Keratinocyte (primary cell): ENCODE data around the gene MUC5B. TPM values are rescaled to one million over a fixed set of nuclear protein-coding genes. Genes with fewer than 3 reads are reported as not detected.

Experiments used
- DNase-seq: peaks from one replicate; pipeline ENCODE4 v3.0.0-alpha.2; 2011; ENCODE audit warnings: low read depth, missing footprints, low spot score
- FAIRE-seq: peaks from 2 replicates; lab custom pipeline; 2011; peaks lifted over from hg19 to GRCh38; lab: Jason Lieb, UNC
- H2AFZ ChIP-seq: 2 replicates; pipeline ENCODE4 v1.6.0; 2012; ENCODE audit warnings: low read length, control low read depth, inconsistent platforms; ENCODE audit not compliant: control insufficient read depth
- H3K27ac ChIP-seq: 2 replicates; pipeline ENCODE4 v1.5.1; 2011; ENCODE audit warnings: low read length; ENCODE audit not compliant: control insufficient read depth, insufficient read depth
- H3K27me3 ChIP-seq: 3 replicates; pipeline ENCODE4 v1.6.0; 2011; ENCODE audit warnings: low read length; ENCODE audit not compliant: control insufficient read depth, insufficient read depth; ENCODE audit errors: extremely low read depth
- H3K36me3 ChIP-seq, 2 experiments: 2 replicates in 1 of 2; 3 replicates in 1 of 2; pipeline ENCODE4 v1.5.1; 2011; ENCODE audit warnings: low read length in 2 of 2, mild to moderate bottlenecking in 1 of 2; ENCODE audit not compliant: control insufficient read depth in 2 of 2, insufficient read depth in 2 of 2; ENCODE audit errors: extremely low read depth in 1 of 2
- H3K4me1 ChIP-seq: 3 replicates; pipeline ENCODE4 v1.5.1; 2011; ENCODE audit warnings: low read length; ENCODE audit not compliant: control insufficient read depth, insufficient read depth; ENCODE audit errors: extremely low read depth
- H3K4me2 ChIP-seq: 3 replicates; pipeline ENCODE4 v1.6.0; 2011; ENCODE audit warnings: low read depth, low read length; ENCODE audit not compliant: control insufficient read depth, insufficient read depth; ENCODE audit errors: extremely low read depth
- H3K4me3 ChIP-seq, 3 experiments: fragments of 200-600 bp in 1 of 3; sonication (generic) in 1 of 3; 2 replicates in 2 of 3; 3 replicates in 1 of 3; pipeline ENCODE4 v1.5.1; 2011 to 2016; ENCODE audit warnings: low read length in 3 of 3, mild to moderate bottlenecking in 3 of 3, control low read depth in 2 of 3, inconsistent platforms in 1 of 3, low read depth in 1 of 3, mixed read lengths in 1 of 3, mixed run types in 1 of 3, moderate library complexity in 1 of 3; ENCODE audit not compliant: control insufficient read depth in 2 of 3, insufficient read depth in 2 of 3; ENCODE audit errors: extremely low read depth in 1 of 3
- H3K79me2 ChIP-seq: 2 replicates; pipeline ENCODE4 v1.6.0; 2012; ENCODE audit warnings: low read length; ENCODE audit not compliant: control insufficient read depth, insufficient read depth
- H3K9ac ChIP-seq: 3 replicates; pipeline ENCODE4 v1.6.0; 2011; ENCODE audit warnings: low read length; ENCODE audit not compliant: control insufficient read depth, insufficient read depth; ENCODE audit errors: extremely low read depth
- H3K9me1 ChIP-seq: 3 replicates; pipeline ENCODE4 v1.6.0; 2011; ENCODE audit warnings: low read length; ENCODE audit not compliant: control insufficient read depth, insufficient read depth; ENCODE audit errors: extremely low read depth
- H3K9me3 ChIP-seq: 2 replicates; pipeline ENCODE4 v1.5.1; 2012; ENCODE audit warnings: low read depth, low read length; ENCODE audit not compliant: control insufficient read depth
- H4K20me1 ChIP-seq: 3 replicates; pipeline ENCODE4 v1.6.0; 2011; ENCODE audit warnings: low read length; ENCODE audit not compliant: control insufficient read depth, insufficient read depth; ENCODE audit errors: extremely low read depth
- EZH2 ChIP-seq: IDR thresholded peaks from one replicate; pipeline ENCODE4 v1.6.1; 2012; ENCODE audit warnings: inconsistent platforms, mild to moderate bottlenecking, low read length, moderate library complexity
- dilution Hi-C: fragments of 300-500 bp; cut with MboI; formaldehyde crosslinking; loops from one replicate; pipeline ENCODE4 v1.7.0; 2020; ENCODE audit warnings: low sequenced_read_pairs; ENCODE audit not compliant: extremely low pct_ligation_motif_present
- polyA plus RNA-seq, 5 experiments: library from polyadenylated mRNA; depleted of rRNA in 3 of 5; stranded (reverse) in 3 of 5; stranded (forward) in 1 of 5; unstranded in 1 of 5; fragments of >200 nt; gene quantifications; 1 replicate in 1 of 5; 2 replicates in 3 of 5; 3 replicates in 1 of 5; pipeline versions ENCODE4 v1.2.1 to v1.2.3, GENCODE V29; 2011 to 2012; ENCODE audit warnings: missing spikeins in 2 of 5, low read depth in 1 of 5, low replicate concordance in 1 of 5
- TF ChIP-seq, protein P1 (sequence below), 3 experiments: IDR thresholded peaks in 1 of 3; conservative IDR thresholded peaks in 1 of 3; optimal IDR thresholded peaks in 1 of 3; 2 replicates in 2 of 3; 3 replicates in 1 of 3; pipeline versions ENCODE3 to v1.5.1; 2011; ENCODE audit warnings: low read length in 3 of 3, mild to moderate bottlenecking in 3 of 3, moderate library complexity in 2 of 3, control low read depth in 1 of 3, inconsistent platforms in 1 of 3; ENCODE audit not compliant: insufficient read depth in 2 of 3; ENCODE audit errors: extremely low read depth in 1 of 3

MUC5B gene
- polyA plus RNA-seq, 1 donor (not counting 4 experiments of a cell fraction or from before 2014, with no cell fraction given): not detected

DNA sequence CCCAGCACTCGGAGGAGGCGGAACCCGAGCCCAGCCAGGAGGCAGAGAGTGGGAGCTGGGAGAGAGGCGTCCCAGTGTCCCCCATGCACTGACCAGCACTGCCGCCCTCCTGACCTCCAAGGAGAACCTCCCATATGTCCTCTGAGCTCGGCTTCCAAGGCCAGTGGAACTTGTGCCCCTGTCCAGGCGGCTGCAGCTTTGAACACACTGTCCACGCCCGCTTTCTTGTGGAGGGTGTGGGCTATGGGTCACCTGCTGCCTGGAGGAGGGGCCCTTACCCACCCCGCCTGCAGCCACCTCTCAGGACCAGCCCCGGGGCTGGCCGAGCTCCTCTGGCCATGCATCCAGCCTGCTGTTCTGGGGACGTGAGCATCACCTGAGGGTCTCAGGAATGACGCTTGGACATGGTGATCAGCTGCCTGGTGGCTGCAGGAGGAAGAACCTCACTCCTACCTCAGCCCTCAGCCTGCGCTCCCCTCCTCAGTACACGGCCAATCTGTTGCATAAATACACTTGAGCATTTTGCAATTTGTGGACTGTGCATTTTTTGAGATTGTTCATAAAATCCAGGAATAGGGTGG, 22.2 kb upstream of the MUC5B start:
- no peaks in the 10 kb centered on the region for H3K36me3 ChIP-seq
- no peaks in the 10 kb centered on the region for H4K20me1 ChIP-seq
- H3K4me2 ChIP-seq: no peak overlapping the region
- H3K9me3 ChIP-seq: no peaks in the 10 kb centered on the region
- H3K9me1 ChIP-seq: no peaks in the 10 kb centered on the region
- dilution Hi-C loops: no loop called here
- H2AFZ ChIP-seq: no peak overlapping the region
- no peaks in the 10 kb centered on the region for H3K79me2 ChIP-seq
- no peak for FAIRE-seq
- H3K27me3 ChIP-seq: peaks cover 30% of the 10 kb centered on the region
- H3K4me1 ChIP-seq: no peaks in the 10 kb centered on the region
- TF ChIP-seq, protein P1, sequence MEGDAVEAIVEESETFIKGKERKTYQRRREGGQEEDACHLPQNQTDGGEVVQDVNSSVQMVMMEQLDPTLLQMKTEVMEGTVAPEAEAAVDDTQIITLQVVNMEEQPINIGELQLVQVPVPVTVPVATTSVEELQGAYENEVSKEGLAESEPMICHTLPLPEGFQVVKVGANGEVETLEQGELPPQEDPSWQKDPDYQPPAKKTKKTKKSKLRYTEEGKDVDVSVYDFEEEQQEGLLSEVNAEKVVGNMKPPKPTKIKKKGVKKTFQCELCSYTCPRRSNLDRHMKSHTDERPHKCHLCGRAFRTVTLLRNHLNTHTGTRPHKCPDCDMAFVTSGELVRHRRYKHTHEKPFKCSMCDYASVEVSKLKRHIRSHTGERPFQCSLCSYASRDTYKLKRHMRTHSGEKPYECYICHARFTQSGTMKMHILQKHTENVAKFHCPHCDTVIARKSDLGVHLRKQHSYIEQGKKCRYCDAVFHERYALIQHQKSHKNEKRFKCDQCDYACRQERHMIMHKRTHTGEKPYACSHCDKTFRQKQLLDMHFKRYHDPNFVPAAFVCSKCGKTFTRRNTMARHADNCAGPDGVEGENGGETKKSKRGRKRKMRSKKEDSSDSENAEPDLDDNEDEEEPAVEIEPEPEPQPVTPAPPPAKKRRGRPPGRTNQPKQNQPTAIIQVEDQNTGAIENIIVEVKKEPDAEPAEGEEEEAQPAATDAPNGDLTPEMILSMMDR (optimal IDR thresholded peaks at IDR 0.05 in 1 of 3, IDR thresholded peaks at IDR 0.05 in 1 of 3, conservative IDR thresholded peaks at IDR 0.05 in 1 of 3; ENCODE audit: extremely low read depth in 1 of 3, insufficient read depth in 2 of 3, low read length in 3 of 3): no peak
- TF ChIP-seq EZH2: no peak
- no peak overlapping the region for H3K4me3 ChIP-seq
- no peak for DNase-seq
- no peak overlapping the region for H3K27ac ChIP-seq
- no peak overlapping the region for H3K9ac ChIP-seq

GRCh38 chr11:1201395-1202153, 21.3 kb upstream of the MUC5B start:
- no peaks in the 10 kb centered on the region for H3K36me3 ChIP-seq
- no peak overlapping the region for H3K27ac ChIP-seq
- no peak overlapping the region for H3K9ac ChIP-seq
- H2AFZ ChIP-seq: no peak overlapping the region
- DNase-seq (no peak), FAIRE-seq (no peak)
- dilution Hi-C loops: no loop called here
- H3K4me2 ChIP-seq: no peak overlapping the region
- TF ChIP-seq, protein P1 (optimal IDR thresholded peaks at IDR 0.05 in 1 of 3, IDR thresholded peaks at IDR 0.05 in 1 of 3, conservative IDR thresholded peaks at IDR 0.05 in 1 of 3; ENCODE audit: extremely low read depth in 1 of 3, insufficient read depth in 2 of 3, low read length in 3 of 3): no peak
- no peak for TF ChIP-seq EZH2
- no peaks in the 10 kb centered on the region for H3K9me3 ChIP-seq
- H3K4me1 ChIP-seq: no peaks in the 10 kb centered on the region
- no peaks in the 10 kb centered on the region for H4K20me1 ChIP-seq
- no peaks in the 10 kb centered on the region for H3K79me2 ChIP-seq
- H3K27me3 ChIP-seq: peaks cover 30% of the 10 kb centered on the region
- no peaks in the 10 kb centered on the region for H3K9me1 ChIP-seq
- no peak overlapping the region for H3K4me3 ChIP-seq
